HepG2 (cell line): ENCODE measurements around the gene SERPINI1. TPM values are rescaled to one million over a fixed set of nuclear protein-coding genes. Genes with fewer than 3 reads are reported as not detected.

Experiments used
- AGO2 ChIP-seq: fragments of 200-400 bp; formaldehyde crosslinking; optimal IDR thresholded peaks from 2 replicates; pipeline ENCODE3; 2017; ENCODE audit warnings: mild to moderate bottlenecking, low read depth, low read length, moderate library complexity
- ATRX ChIP-seq: sonication (generic); formaldehyde crosslinking; IDR thresholded peaks from 2 replicates; pipeline ENCODE4 v1.4.0; 2020; ENCODE audit warnings: missing genetic modification reagents, borderline replicate concordance
- CBFB ChIP-seq: sonication (generic); formaldehyde crosslinking; IDR thresholded peaks from 2 replicates; pipeline ENCODE4 v1.4.0; 2020; ENCODE audit warnings: missing genetic modification reagents
- CREBL2 ChIP-seq: sonication (generic); formaldehyde crosslinking; IDR thresholded peaks from 2 replicates; pipeline ENCODE4 v1.8.1; 2023; ENCODE audit warnings: missing genetic modification reagents, mild to moderate bottlenecking, borderline replicate concordance
- FOXA1 ChIP-seq, 2 experiments: fragments of 450-650 bp in 1 of 2; sonication (generic) in 1 of 2; formaldehyde crosslinking in 1 of 2; IDR thresholded peaks; 2 replicates each; pipeline versions ENCODE4 v1.4.0 to v1.6.1; 2016 to 2020; ENCODE audit warnings: missing genetic modification reagents in 1 of 2
- FOXP1 ChIP-seq, 2 experiments: fragments of 450-650 bp in 1 of 2; IDR thresholded peaks; 2 replicates each; pipeline ENCODE4 v1.6.1; 2017 to 2018; ENCODE audit warnings: antibody characterized with exemption in 1 of 2
- HBP1 ChIP-seq: IDR thresholded peaks from 2 replicates; pipeline ENCODE4 v1.6.1; 2016; ENCODE audit warnings: low read depth, control low read depth
- HNF4G ChIP-seq, 2 experiments: sonication (generic) in 1 of 2; formaldehyde crosslinking in 1 of 2; IDR thresholded peaks; 2 replicates each; pipeline versions ENCODE4 v1.4.0 to v1.6.1; 2011 to 2020; ENCODE audit warnings: borderline replicate concordance in 2 of 2, low read depth in 2 of 2, mild to moderate bottlenecking in 2 of 2, low read length in 1 of 2, missing genetic modification reagents in 1 of 2, moderate library complexity in 1 of 2
- HOMEZ ChIP-seq: IDR thresholded peaks from 2 replicates; pipeline ENCODE4 v1.6.1; 2016; ENCODE audit warnings: low read depth
- MAZ ChIP-seq, 2 experiments: sonication (generic) in 1 of 2; formaldehyde crosslinking in 1 of 2; IDR thresholded peaks; 2 replicates each; pipeline versions ENCODE4 v1.5.0 to v1.6.1; 2012 to 2020; ENCODE audit warnings: low read depth in 2 of 2, mild to moderate bottlenecking in 2 of 2, borderline replicate concordance in 1 of 2, improper control_type of control experiment in 1 of 2, low read length in 1 of 2, missing genetic modification reagents in 1 of 2, moderate library complexity in 1 of 2
- NRL ChIP-seq: sonication (generic); formaldehyde crosslinking; IDR thresholded peaks from 2 replicates; pipeline ENCODE4 v1.5.0; 2020; ENCODE audit warnings: missing genetic modification reagents, mild to moderate bottlenecking, moderate library complexity, borderline replicate concordance
- PRDM10 ChIP-seq: sonication (generic); formaldehyde crosslinking; IDR thresholded peaks from 2 replicates; pipeline ENCODE4 v1.4.0; 2020; ENCODE audit warnings: low read depth, missing genetic modification reagents
- RARG ChIP-seq: sonication (generic); formaldehyde crosslinking; IDR thresholded peaks from 2 replicates; pipeline ENCODE4 v1.4.0; 2020; ENCODE audit warnings: low read depth, mild to moderate bottlenecking, missing genetic modification reagents
- REXO4 ChIP-seq: sonication (generic); formaldehyde crosslinking; IDR thresholded peaks from 2 replicates; pipeline ENCODE4 v1.8.0; 2022; ENCODE audit warnings: missing genetic modification reagents, mild to moderate bottlenecking, borderline replicate concordance
- TSC22D2 ChIP-seq: sonication (generic); formaldehyde crosslinking; IDR thresholded peaks from 2 replicates; pipeline ENCODE4 v1.5.1; 2020; ENCODE audit warnings: missing genetic modification reagents, mild to moderate bottlenecking, borderline replicate concordance
- YEATS2 ChIP-seq: sonication (generic); formaldehyde crosslinking; IDR thresholded peaks from 2 replicates; pipeline ENCODE4 v1.4.0; 2020; ENCODE audit warnings: missing genetic modification reagents, borderline replicate concordance
- ZFP36L1 ChIP-seq: sonication (generic); formaldehyde crosslinking; IDR thresholded peaks from 2 replicates; pipeline ENCODE4 v1.8.0; 2022; ENCODE audit warnings: mild to moderate bottlenecking, missing genetic modification reagents, moderate library complexity
- ZMYM4 ChIP-seq: sonication (generic); formaldehyde crosslinking; IDR thresholded peaks from 2 replicates; pipeline ENCODE4 v1.8.1; 2023; ENCODE audit warnings: mild to moderate bottlenecking, missing genetic modification reagents
- ZNF20 ChIP-seq: sonication (generic); formaldehyde crosslinking; IDR thresholded peaks from 2 replicates; pipeline ENCODE4 v1.4.0; 2020; ENCODE audit warnings: mild to moderate bottlenecking, moderate library complexity, missing genetic modification reagents
- ZNF563 ChIP-seq: sonication (generic); formaldehyde crosslinking; IDR thresholded peaks from 2 replicates; pipeline ENCODE4 v1.8.0; 2022; ENCODE audit warnings: mild to moderate bottlenecking, moderate library complexity, missing genetic modification reagents
- ZNF577 ChIP-seq: sonication (generic); formaldehyde crosslinking; IDR thresholded peaks from 2 replicates; pipeline ENCODE4 v1.4.0; 2020; ENCODE audit warnings: mild to moderate bottlenecking, low read depth, missing genetic modification reagents, borderline replicate concordance
- ZNF652 ChIP-seq: IDR thresholded peaks from 2 replicates; pipeline ENCODE4 v1.6.1; 2016; ENCODE audit warnings: low read depth, borderline replicate concordance
- ZNF883 ChIP-seq: sonication (generic); formaldehyde crosslinking; IDR thresholded peaks from 2 replicates; pipeline ENCODE4 v1.5.1; 2020; ENCODE audit warnings: mild to moderate bottlenecking, missing genetic modification reagents; ENCODE audit errors: not compliant biosample characterization
- polyA plus RNA-seq, 8 experiments: library from polyadenylated mRNA; depleted of rRNA in 3 of 8; stranded (reverse) in 7 of 8; unstranded in 1 of 8; fragments of >200 nt; fragmentation: Illumina TruSeq in 4 of 8; extraction: Trizol in 4 of 8; gene quantifications; 2 replicates each; pipeline versions ENCODE4 v1.2.1 to v1.2.3, GENCODE V29; 2011 to 2016; ENCODE audit warnings: low read depth in 4 of 8, missing spikeins in 1 of 8, mixed read lengths in 1 of 8; ENCODE audit not compliant: insufficient read depth in 1 of 8
- total RNA-seq, 5 experiments: library from RNA; depleted of rRNA; stranded (reverse); fragments of >200 nt; fragmentation: Illumina TruSeq; extraction: Trizol; gene quantifications; 2 replicates each; pipeline ENCODE4 v1.2.3, GENCODE V29; 2016; ENCODE audit warnings: low read depth in 1 of 5

SERPINI1 gene
- total and polyA plus RNA-seq, 2 of the 13 experiments (the other 11 are each of a cell fraction or from before 2014, with no cell fraction given) = 14.7 to 58.0 TPM

GRCh38 chr3:167716920-167717319 lies 18.6 kb upstream of the SERPINI1 start (continued):
- TF ChIP-seq HBP1 (CRISPR knock-in tag) = no peak
- TF ChIP-seq ZNF577 (CRISPR knock-in tag) = no peak
- TF ChIP-seq ZNF883 (CRISPR knock-in tag) = no peak
- no peak for TF ChIP-seq RARG (CRISPR knock-in tag)
- TF ChIP-seq ZFP36L1 (CRISPR knock-in tag) = no peak
- TF ChIP-seq HOMEZ (CRISPR knock-in tag) = peak; percentile 87; the same call in 1 of the 2 replicates
- TF ChIP-seq MAZ (IDR thresholded peaks at IDR 0.05; ENCODE audit: borderline replicate concordance, low read depth, low read length) = no peak
- no peak for TF ChIP-seq MAZ (CRISPR knock-in tag; IDR thresholded peaks at IDR 0.05; ENCODE audit: low read depth)
- TF ChIP-seq AGO2 = no peak
- peak; percentile 87 for TF ChIP-seq HNF4G (IDR thresholded peaks at IDR 0.05; ENCODE audit: borderline replicate concordance, low read depth, low read length)
- TF ChIP-seq HNF4G (CRISPR knock-in tag; IDR thresholded peaks at IDR 0.05; ENCODE audit: borderline replicate concordance, low read depth) = no peak
- TF ChIP-seq PRDM10 = no peak
- no peak for TF ChIP-seq REXO4
- no peak for TF ChIP-seq ZNF20 (CRISPR knock-in tag)
- no peak for TF ChIP-seq TSC22D2 (CRISPR knock-in tag)
- no peak for TF ChIP-seq FOXP1 (IDR thresholded peaks at IDR 0.05)
- TF ChIP-seq FOXP1 (CRISPR knock-in tag; IDR thresholded peaks at IDR 0.05) = peak; percentile 51
- no peak for TF ChIP-seq FOXA1 (IDR thresholded peaks at IDR 0.05)
- TF ChIP-seq FOXA1 (CRISPR knock-in tag; IDR thresholded peaks at IDR 0.05) = peak; percentile 88
- TF ChIP-seq YEATS2 (CRISPR knock-in tag) = no peak
- TF ChIP-seq CREBL2 (CRISPR knock-in tag) = no peak
- TF ChIP-seq NRL (CRISPR knock-in tag) = no peak
- TF ChIP-seq CBFB = no peak
- TF ChIP-seq ATRX (CRISPR knock-in tag) = no peak
- peak; percentile 45 for TF ChIP-seq ZNF652 (CRISPR knock-in tag)
- peak; percentile 64; the same call in 1 of the 2 replicates for TF ChIP-seq ZMYM4 (CRISPR knock-in tag)
- TF ChIP-seq ZNF563 = no peak
